Right lobe of liver (tissue), 6 donors: Measurements from ENCODE around the gene PAK6. TPM values are rescaled to one million over a fixed set of nuclear protein-coding genes. Genes with fewer than 3 reads are reported as not detected.

Source experiments
- ATAC-seq, 4 donors: fragments of 200-7000 bp; cut with Tn5 transposase; one replicate each; pipeline ENCODE4 v1.9.1; 2020; ENCODE audit warnings: mild to moderate bottlenecking in 4 of 4, moderate library complexity in 4 of 4
- DNase-seq, 3 donors: peaks; one replicate each; pipeline ENCODE4 v3.0.0-alpha.2; 2020
- H3K27ac ChIP-seq, 3 donors: fragments of 200-600 bp; one replicate each; pipeline ENCODE4 v1.8.0; 2022
- H3K27me3 ChIP-seq, 2 donors: fragments of 200-600 bp; one replicate each; pipeline ENCODE4 v1.8.0; 2022
- H3K36me3 ChIP-seq, 4 donors: fragments of 200-600 bp; sonication (generic) in 1 of 4; one replicate each; pipeline versions ENCODE4 v1.5.1 to v1.8.0; 2017 to 2022; ENCODE audit warnings: control low read depth in 1 of 4
- H3K4me1 ChIP-seq, 4 donors: fragments of 200-600 bp; sonication (generic) in 1 of 4; one replicate each; pipeline versions ENCODE4 v1.5.1 to v1.8.0; 2017 to 2022; ENCODE audit warnings: control low read depth in 1 of 4
- H3K4me3 ChIP-seq, 3 donors: fragments of 200-600 bp; one replicate each; pipeline ENCODE4 v1.8.0; 2022
- H3K9me3 ChIP-seq, 4 donors: fragments of 200-600 bp; sonication (generic) in 1 of 4; one replicate each; pipeline versions ENCODE4 v1.5.1 to v1.8.0; 2017 to 2022; ENCODE audit warnings: control low read depth in 1 of 4
- POLR2A ChIP-seq: fragments of 450-650 bp; IDR thresholded peaks from one replicate; pipeline ENCODE4 v1.6.1; 2017; ENCODE audit warnings: antibody characterized with exemption, mild to moderate bottlenecking
- WGBS: methylation state at CpG from one replicate; pipeline ENCODE4 v1.1.6; 2018; ENCODE audit warnings: low coverage, low lambda C conversion rate; ENCODE audit not compliant: insufficient coverage; ENCODE audit errors: missing lambda C conversion rate; 5-methylcytosine and 5-hydroxymethylcytosine counted together
- intact Hi-C, 2 donors: fragments of 100-400 bp; cut with DNase I; formaldehyde crosslinking; loops; one replicate each; pipeline versions ENCODE4 v1.11.2 to v1.14.1; 2022
- total RNA-seq, 6 experiments: library from RNA; depleted of rRNA in 2 of 6; stranded (reverse); fragments of >200 nt in 2 of 6; fragmentation: NEBNext Ultra II Directional in 3 of 6; extraction: Animal tissue kit (Norgen Biotek cat#: 25700) in 3 of 6; gene quantifications; one replicate each; pipeline versions ENCODE4 v1.1.0 to v1.2.4, GENCODE V29; 2016 to 2023
- TF ChIP-seq, protein P1 (sequence below), 4 donors: fragments of 200-600 bp in 3 of 4; fragments of 450-650 bp in 1 of 4; IDR thresholded peaks; one replicate each; pipeline versions ENCODE4 v1.5.1 to v1.8.0; 2016 to 2022; ENCODE audit warnings: antibody characterized with exemption in 4 of 4, mild to moderate bottlenecking in 2 of 4
- donor health status: DM: no; HTN: yes; CAD: no.
- donor health status: DM: no; HTN: no; CAD: no.
- donor health status: DM: no; HTN: no; CAD: no.
- donor health status: DM: no; HTN: yes; CAD: no.
- donor health status: DM: no; HTN: yes; CAD: no.

The PAK6 gene
- total RNA-seq, 6 experiments from 2014 or later = 0.05 to 0.19 (median 0.10) TPM; not detected in 2

DNA sequence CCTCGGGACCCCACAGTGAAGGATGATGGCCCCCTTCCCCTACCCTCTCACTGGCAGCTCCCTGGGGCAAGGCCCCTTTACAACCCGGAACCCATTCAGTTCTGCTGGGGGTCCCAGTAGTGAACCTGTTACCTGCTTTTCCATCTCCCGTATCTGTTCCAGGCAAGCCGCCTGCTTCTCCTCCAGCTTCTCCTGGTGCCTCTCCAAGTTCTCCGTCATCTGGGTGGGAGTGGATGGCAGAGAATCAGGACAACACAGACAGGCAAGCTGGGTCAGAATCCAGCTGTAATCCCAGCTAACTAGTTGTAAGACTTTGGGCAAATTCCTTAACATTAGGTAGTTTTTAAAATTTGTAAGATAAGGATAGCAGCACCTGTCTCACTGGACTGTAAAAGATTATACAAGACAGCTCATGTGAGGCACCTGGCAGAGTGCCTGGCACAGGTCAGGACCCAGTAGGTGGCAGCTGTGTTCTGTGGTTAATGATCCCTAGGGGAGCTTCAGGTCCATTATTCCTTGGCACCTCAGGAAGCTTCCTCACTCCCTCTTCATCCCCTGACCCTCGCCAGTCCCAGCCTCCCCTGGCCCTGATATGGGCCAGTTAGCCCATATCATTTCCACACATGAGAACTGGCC, 50.4 kb downstream of the PAK6 start:
- WGBS = 51% methylated on average over 2 of the region's 6 CpGs

DNA sequence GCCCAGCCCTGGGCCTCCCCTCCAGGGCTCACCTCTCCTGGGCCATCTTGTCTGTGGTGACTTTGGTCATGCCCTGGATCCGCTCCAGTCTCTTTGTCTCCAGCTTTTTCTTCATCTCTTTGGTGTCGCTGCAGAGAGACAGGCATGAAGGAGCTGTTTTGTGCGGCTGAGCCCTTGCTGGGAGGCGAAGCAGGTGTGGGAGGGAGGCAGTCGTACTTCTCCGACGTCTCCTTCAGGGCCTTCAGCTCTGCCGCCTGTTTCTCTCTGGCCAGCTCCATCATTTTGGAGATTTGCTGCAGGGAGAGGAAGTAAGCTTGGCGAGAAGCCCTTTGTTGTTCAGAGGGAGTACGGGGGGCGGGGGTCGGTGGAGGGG, 51.7 kb downstream of the PAK6 start:
- WGBS = 57% methylated on average over 9 of the region's 12 CpGs
- Histone ChIP-seq H3K27me3 (no peaks in the 10 kb centered on the region), H3K27ac (no peak overlapping the region), H3K9me3 (no peaks in the 10 kb centered on the region), H3K4me1 (peaks cover 0 to 13% (median 0%) of the 10 kb centered on the region in 4 donors), H3K36me3 (no peaks in the 10 kb centered on the region), H3K4me3 (no peak overlapping the region)
- ATAC-seq (no peak), DNase-seq (no peak)
- TF ChIP-seq, protein P1, sequence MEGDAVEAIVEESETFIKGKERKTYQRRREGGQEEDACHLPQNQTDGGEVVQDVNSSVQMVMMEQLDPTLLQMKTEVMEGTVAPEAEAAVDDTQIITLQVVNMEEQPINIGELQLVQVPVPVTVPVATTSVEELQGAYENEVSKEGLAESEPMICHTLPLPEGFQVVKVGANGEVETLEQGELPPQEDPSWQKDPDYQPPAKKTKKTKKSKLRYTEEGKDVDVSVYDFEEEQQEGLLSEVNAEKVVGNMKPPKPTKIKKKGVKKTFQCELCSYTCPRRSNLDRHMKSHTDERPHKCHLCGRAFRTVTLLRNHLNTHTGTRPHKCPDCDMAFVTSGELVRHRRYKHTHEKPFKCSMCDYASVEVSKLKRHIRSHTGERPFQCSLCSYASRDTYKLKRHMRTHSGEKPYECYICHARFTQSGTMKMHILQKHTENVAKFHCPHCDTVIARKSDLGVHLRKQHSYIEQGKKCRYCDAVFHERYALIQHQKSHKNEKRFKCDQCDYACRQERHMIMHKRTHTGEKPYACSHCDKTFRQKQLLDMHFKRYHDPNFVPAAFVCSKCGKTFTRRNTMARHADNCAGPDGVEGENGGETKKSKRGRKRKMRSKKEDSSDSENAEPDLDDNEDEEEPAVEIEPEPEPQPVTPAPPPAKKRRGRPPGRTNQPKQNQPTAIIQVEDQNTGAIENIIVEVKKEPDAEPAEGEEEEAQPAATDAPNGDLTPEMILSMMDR (IDR thresholded peaks at IDR 0.05) = no peak
- no peak for TF ChIP-seq POLR2A
- intact Hi-C loops = no loop called here

More for the DNA sequence above, 50.4 kb downstream of the PAK6 start:
- DNase-seq (peak; percentile 81 to 89 (median 85)), ATAC-seq (peak; percentile 78 to 89 (median 83))
- H3K9me3 ChIP-seq = no peaks in the 10 kb centered on the region
- TF ChIP-seq, protein P1 (IDR thresholded peaks at IDR 0.05) = peak in 3 of 4 donors; percentile 12 to 40 (median 21)
- TF ChIP-seq POLR2A = no peak
- intact Hi-C loops = no loop called here
- H3K27me3 ChIP-seq = no peaks in the 10 kb centered on the region
- no peaks in the 10 kb centered on the region for H3K36me3 ChIP-seq
- no peak overlapping the region for H3K27ac ChIP-seq
- peaks cover 0 to 13% (median 0%) of the 10 kb centered on the region in 4 donors for H3K4me1 ChIP-seq
- H3K4me3 ChIP-seq = no peak overlapping the region

GRCh38 chr15:40290918-40291574, 52.2 kb downstream of the PAK6 start:
- DNase-seq (no peak), ATAC-seq (peak; percentile 10 to 53 (median 32))
- H3K4me1 ChIP-seq = peaks cover 0 to 13% (median 0%) of the 10 kb centered on the region in 4 donors
- no peak for TF ChIP-seq POLR2A
- TF ChIP-seq, protein P1 (IDR thresholded peaks at IDR 0.05) = no peak
- no CpG with 5 or more reads among the region's 68 CpGs for WGBS
- no peaks in the 10 kb centered on the region for H3K27me3 ChIP-seq
- H3K27ac ChIP-seq = no peak overlapping the region
- no peaks in the 10 kb centered on the region for H3K9me3 ChIP-seq
- peak overlapping the region in 2 of 3 donors; percentile 12 to 29 for H3K4me3 ChIP-seq
- no peaks in the 10 kb centered on the region for H3K36me3 ChIP-seq
- intact Hi-C loops = no loop called here

- Histone ChIP-seq H3K27me3 (no peaks in the 10 kb centered on the region), H3K36me3 (no peaks in the 10 kb centered on the region), H3K27ac (no peak overlapping the region), H3K9me3 (no peaks in the 10 kb centered on the region), H3K4me3 (no peak overlapping the region), H3K4me1 (peaks cover 0 to 13% (median 0%) of the 10 kb centered on the region in 4 donors)
- intact Hi-C loops = no loop called here
- WGBS = 40% methylated on average over 1 of the region's 3 CpGs
- no peak for DNase-seq
- TF ChIP-seq, protein P1 (IDR thresholded peaks at IDR 0.05) = no peak
- no peak for TF ChIP-seq POLR2A
- no peak for ATAC-seq
Observed at GRCh38 chr15:40292246-40292645, 53.4 kb downstream of the PAK6 start.
